GM18505 (cell line): ENCODE measurements around the gene CACNA1A.
"Not testable (repeated sequence)": the region's sequence is repeated elsewhere in the genome, so short reads cannot be mapped to it uniquely, and the experiment has no call there.

ENCODE experiments used
- ATAC-seq: cut with Tn5 transposase; IDR thresholded peaks from one replicate; pipeline ENCODE4 v1.9.1; 2021; ENCODE audit not compliant: unreplicated experiment
- POLR2A ChIP-seq: IDR thresholded peaks from 4 replicates; pipeline ENCODE4 v1.6.1; 2011; ENCODE audit warnings: borderline replicate concordance; ENCODE audit not compliant: insufficient read depth, insufficient read length; ENCODE audit errors: extremely low read depth

The CACNA1A gene

DNA sequence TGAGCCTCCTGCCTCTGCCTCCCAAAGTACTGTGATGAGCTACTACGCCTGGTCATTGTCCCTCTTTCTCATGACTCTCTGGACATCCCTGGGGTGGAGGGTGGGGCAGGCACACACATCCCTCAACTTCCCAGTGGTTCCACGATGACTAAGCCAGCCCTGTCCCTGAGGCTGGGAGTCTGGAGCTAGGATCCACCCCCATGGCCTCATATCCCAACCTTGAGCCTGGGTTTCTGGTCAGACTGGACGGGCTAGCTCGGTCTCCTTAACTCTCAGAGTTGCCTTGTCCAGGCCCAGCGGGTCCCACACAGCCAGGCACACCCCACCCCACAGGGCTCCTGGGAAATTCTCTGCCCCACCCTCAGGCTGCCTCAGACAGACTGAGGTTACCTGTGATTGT, 336.5 kb downstream of the CACNA1A start:
- TF ChIP-seq POLR2A, result no peak
- ATAC-seq, result no peak

DNA sequence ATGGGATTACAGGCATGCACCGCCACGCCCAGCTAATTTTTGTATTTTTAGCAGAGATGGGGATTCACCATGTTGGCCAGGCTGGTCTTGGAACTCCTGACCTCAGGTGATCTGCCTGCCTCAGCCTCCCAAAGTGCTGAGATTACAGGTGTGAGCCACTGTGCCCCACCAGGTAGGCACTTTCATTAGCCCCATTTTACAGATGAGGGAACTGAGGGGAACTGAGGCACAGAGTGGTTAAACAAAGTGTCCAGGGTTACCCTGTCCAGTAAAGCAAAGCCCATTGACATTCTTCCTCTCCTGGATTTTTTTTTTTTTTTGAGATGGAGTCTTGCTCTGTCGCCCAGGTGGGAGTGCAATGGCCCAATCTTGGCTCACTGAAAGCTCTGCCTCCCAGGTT, 340.1 kb downstream of the CACNA1A start:
- not testable (repeated sequence) for ATAC-seq

DNA sequence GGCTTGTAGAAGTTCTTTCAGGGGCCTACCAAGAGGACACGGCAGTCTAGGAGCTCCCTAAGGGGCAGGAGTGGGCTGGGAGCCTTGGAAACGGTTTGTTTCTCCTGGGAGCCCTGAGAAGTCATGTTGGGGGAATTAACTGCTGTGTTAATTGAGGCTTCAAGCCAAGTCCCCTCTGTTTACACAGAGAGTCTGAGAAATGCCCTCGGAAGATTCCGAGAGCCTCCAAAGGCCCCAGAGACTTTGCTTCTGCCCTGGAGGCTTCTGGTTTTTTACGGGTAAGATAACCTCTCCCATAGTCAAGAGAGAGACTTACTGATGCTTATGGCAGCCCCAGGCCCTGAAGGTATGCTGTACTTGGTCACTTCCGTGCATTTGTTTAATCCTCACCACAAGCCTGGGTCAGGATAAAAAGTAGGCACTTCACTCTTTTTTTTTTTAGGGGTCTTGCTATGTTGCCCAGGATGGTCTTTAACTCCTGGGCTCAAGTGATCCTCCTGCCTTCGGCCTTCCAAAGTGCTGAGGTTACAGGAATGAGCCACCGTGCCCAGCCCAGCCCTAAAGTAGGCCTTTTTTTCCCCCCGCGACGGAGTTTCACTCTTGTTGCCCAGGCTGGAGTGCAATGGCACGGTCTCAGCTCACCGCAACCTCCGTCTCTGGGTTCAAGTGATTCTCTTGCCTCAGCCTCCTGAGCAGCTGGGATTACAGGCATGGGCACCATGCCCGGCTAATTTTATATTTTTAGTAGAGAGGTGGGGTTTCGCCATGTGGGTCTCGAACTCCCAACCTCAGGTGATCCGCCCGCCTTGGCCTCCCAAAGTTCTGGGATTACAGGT, 340.9 kb downstream of the CACNA1A start:
- no peak for ATAC-seq
- no peak for TF ChIP-seq POLR2A

DNA sequence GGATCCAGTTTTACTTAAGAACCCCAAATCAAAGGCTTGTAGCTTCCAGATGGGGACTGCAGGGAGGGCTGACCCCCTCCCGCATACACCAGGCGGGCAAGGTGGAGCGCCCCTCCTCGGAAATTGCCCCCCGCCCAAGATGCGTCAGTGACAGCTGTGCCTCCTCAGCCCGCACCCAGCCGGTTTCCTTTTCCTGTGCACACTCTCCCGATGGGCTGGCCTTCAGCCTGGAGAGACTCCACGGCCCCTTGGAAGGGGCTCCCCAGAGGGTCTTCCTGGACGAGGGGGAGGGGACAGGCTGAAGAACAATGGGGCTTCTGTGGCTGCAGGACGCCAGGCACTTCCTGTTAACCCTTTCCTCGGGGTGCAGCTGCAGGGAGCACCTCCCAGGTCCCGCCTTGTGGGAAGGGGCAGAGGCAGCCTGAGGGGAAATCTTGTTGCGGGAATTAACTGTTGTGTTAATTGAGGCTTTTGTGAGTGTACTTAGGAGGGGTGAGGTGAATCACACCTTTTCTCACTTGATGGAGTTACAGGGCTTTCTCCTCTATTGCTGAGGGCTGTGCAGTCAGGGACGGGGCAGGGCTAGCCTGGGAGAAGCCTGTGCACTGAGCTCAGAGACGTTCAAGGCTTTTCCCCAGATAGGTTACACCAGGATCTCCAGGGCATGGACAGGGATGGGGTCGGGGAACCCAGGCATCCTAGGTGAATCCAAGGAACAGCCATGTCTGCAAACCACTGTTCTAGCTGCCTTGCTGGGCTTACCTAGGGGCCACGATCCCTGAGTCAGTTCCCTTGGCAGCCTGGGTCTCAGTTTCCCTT, 341.7 kb downstream of the CACNA1A start:
- TF ChIP-seq POLR2A, result no peak
- no peak for ATAC-seq

DNA sequence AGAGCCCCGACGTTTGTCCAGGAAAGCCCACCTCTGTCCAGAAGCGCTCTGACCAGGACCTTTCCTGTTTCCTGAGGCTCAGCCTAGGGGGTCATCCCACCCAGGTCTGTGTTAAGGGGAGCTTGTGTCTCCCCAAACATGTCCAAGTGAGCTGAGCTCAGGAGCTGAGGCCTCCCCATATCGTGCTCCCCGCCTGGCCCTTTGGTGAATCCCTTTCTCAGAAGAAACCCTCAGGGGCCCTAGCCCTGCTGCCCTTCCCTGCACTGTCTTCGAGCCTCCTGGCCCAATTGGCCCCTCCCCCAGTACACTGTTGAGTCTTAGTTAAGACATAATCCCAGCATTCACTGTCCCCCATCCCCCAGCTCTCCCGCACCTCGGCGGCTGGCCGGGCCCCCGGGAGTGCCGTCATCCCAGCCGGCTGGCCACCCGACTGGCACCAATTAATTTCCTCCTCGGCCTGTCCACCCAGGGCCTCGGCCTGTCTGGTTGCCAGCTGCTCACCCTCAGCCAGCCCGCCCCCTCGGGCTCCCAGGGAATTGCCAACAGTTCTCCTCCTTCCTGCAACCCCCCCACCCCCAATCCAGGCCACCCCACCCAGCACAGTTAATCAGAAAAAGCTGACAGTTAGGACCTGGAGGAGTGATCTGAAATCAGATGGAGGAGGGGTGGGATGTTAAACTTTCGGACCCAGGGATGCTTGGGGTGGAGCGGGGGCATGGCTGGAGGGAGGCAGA, 342.5 kb downstream of the CACNA1A start:
- no peak for TF ChIP-seq POLR2A
- no peak for ATAC-seq

DNA sequence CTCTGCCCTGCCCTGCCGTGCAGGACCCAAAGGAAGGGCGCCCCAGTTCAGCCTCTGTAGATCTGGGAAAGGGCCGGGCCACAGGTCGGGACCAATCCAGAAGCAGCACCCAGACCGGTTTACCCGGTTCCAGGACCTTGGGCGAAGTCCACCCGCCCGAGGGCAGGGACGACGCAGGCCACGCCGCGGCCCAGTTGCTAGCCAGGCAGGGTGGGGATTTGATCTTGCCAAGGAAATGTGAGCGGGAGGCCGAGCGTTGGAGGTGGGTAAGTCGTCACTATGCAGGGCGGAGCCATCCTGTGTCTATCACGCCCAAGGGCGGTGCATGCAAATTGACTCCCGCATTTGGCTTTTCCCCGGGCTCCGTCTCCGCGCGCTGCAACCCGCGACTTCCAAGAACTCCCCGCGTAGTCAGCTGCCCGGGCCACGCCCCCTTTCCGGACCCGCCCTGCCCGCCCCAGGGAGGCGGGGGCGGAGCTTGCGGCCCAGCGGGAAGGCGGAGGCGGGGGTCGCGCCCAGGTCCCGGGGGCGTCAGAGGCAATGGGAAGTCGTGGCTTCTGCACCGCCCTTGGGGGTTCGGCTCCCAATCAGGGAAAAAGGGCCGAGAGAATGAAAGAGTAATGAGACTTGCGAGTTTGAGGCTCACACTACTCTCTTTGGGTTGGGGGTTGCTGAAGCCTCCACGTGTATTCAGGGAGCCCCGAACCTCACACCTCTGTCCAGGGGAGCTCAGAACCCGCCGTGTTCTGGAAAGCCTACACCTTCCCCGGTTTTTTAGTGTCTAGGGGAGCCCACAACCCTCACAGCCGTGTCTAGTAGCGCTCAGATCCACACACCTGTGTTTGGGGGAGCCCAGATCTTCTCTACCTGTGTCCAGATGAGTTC, 343.3 kb downstream of the CACNA1A start:
- TF ChIP-seq POLR2A, result peak; percentile 69
- ATAC-seq, result peak; percentile 45

DNA sequence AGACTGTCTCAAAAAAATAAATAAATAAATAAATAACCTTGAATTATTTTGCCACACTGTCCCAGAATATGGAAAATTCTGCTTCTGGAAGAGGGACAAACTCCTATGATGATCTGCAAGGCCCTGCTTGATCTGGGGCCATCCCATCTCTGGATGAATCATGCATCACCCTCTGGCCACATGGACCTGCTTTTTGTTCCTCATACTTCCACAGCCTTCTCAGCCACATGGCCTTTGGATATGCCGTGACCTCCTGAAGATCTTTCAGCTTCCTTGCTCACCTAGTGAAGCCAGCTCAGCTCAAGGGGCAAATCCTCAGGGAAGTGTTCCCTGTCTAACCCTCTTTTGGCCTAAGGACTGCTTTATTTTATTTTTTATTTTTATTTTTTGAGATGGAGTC, 345.7 kb downstream of the CACNA1A start:
- ATAC-seq, result no peak
- no peak for TF ChIP-seq POLR2A

DNA sequence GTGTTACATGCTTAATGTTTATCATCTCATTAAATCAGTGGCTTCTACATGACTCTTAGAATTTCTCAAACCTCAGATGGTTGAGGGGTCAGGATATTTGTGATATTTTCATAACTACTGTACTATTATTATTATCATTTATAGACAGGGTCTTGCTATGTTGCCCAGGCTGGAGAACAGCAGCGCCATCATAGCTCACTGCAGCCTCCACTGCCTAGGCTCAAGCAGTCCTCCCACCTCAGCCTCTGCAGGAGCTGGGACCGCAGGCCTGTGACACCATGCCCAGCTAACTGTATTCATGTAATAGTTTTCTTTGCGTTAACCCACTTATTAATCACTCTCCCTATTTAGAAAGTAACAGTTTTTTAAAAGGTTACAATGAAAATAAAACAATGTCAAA, 346.6 kb downstream of the CACNA1A start:
- ATAC-seq, result no peak
- TF ChIP-seq POLR2A, result no peak
